Measurements from ENCODE around the gene ABHD12B.

Gene ABHD12B

DNA sequence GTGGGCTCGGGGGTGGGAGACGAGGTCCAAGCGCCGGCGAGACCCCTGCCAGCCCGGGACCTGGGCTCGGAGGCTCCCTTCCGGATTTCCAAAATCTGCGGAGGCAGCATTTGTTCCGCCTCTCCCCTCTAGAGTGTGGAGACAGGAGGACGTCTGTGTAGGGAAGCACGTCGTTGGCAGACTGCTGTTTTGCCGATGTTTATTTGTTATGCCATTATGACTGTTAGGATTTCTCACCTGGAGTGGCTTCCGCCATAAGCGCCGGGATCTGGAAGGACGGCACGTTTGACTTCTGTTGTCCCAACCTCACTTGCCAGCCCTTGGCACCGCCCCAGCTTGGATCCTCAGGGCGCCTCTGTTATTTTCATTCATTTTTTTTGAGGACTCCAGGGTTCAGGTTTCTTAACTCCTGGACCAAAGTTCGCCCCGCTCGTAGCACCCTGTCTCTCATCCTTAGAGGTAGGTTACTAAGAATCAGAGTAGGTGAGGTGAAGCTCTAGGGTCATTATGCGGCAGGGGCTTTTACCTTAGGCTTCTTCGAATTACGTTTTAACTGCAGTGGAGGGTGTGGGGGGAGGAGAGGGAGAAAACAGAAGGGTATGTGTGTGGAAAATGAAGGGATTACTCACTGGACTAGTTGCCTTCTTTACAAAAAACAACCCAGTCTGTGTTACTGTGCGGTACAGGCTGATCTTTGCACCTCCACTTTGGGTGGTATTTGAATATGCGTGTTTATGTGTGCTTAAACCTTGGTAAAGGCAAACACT is 73.0 kb downstream of the ABHD12B start:
- H3K27me3 ChIP-seq: no peaks in the 10 kb centered on the region
- H3K4me3 ChIP-seq (ENCODE audit: low read depth in 1 of 2, low read length in 1 of 2): peak overlapping the region; percentile 85 to 99
- no peaks in the 10 kb centered on the region for H3K9me3 ChIP-seq
- peaks cover 28% of the 10 kb centered on the region for H3K36me3 ChIP-seq
- H3K4me1 ChIP-seq (ENCODE audit: control insufficient read depth in 1 of 2, insufficient read depth in 1 of 2, low read depth in 1 of 2, low read length in 1 of 2): peaks cover 61 to 66% of the 10 kb centered on the region in 2 experiments
- peak overlapping the region; percentile 86 for H3K27ac ChIP-seq
- TF ChIP-seq, protein P1, sequence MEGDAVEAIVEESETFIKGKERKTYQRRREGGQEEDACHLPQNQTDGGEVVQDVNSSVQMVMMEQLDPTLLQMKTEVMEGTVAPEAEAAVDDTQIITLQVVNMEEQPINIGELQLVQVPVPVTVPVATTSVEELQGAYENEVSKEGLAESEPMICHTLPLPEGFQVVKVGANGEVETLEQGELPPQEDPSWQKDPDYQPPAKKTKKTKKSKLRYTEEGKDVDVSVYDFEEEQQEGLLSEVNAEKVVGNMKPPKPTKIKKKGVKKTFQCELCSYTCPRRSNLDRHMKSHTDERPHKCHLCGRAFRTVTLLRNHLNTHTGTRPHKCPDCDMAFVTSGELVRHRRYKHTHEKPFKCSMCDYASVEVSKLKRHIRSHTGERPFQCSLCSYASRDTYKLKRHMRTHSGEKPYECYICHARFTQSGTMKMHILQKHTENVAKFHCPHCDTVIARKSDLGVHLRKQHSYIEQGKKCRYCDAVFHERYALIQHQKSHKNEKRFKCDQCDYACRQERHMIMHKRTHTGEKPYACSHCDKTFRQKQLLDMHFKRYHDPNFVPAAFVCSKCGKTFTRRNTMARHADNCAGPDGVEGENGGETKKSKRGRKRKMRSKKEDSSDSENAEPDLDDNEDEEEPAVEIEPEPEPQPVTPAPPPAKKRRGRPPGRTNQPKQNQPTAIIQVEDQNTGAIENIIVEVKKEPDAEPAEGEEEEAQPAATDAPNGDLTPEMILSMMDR (IDR thresholded peaks at IDR 0.05): no peak

DNA sequence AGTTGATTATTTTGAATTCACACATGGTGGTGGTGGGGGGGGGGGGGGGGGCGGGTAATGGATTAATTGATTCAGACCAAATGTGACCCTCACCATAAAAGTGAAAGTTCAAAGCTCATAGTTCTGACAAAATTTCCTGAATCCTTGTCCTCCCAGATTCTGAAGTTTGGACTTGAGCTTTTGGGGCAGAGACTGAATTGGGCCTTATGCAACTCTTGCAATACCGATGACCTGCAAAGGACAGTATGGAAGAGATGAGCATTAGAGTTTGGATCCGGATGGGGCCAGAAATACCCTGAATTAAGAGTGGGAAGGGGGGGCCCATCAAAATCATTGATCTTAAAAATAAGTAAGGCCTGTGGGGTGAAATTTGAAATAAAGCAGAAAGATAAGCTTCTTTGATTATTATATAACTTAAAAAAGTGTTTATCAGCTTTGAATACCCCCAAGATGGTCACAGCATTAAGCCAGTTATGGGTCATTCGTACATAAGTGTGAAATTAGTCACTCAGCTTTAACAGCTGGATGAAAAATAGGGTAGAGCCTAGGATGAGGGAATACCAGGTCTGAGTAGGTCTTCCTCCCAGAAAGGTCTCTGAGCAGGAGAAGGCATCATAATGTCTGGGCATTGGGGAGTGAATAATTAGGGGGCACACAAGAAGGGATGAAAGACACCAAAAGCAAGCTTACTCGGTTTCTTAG is 74.5 kb downstream of the ABHD12B start:
- Histone ChIP-seq H3K27ac (no peak overlapping the region), H3K4me1 (ENCODE audit: control insufficient read depth in 1 of 2, insufficient read depth in 1 of 2, low read depth in 1 of 2, low read length in 1 of 2) (peaks cover 52 to 60% of the 10 kb centered on the region in 2 experiments), H3K4me3 (ENCODE audit: low read depth in 1 of 2, low read length in 1 of 2) (no peak overlapping the region), H3K27me3 (no peaks in the 10 kb centered on the region), H3K36me3 (peaks cover 12% of the 10 kb centered on the region), H3K9me3 (no peaks in the 10 kb centered on the region)
- TF ChIP-seq, protein P1 (IDR thresholded peaks at IDR 0.05): no peak

DNA sequence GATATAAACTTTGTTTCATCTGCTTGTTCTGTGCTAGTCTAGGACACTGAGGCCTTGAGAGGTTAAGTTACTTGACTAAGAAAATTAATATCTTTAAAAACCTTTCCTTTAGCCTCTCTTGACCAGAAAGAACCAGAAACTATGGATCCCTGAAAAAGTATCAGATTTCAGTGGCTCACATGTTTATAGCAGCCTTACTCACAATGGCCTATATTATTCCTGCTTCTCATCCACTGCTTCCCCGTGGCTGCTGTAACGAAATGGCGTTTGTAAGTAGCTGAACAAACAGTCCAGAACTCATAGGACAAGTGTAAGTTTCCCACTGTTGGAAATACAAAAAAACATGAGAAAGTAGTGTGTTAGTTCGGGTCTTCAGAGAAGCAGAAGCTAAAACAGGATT is 75.6 kb downstream of the ABHD12B start:
- H3K9me3 ChIP-seq: no peaks in the 10 kb centered on the region
- H3K27me3 ChIP-seq: no peaks in the 10 kb centered on the region
- H3K27ac ChIP-seq: peak overlapping the region; percentile 49
- peaks cover 52 to 60% of the 10 kb centered on the region in 2 experiments for H3K4me1 ChIP-seq (ENCODE audit: control insufficient read depth in 1 of 2, insufficient read depth in 1 of 2, low read depth in 1 of 2, low read length in 1 of 2)
- H3K36me3 ChIP-seq: peaks cover 1% of the 10 kb centered on the region
- TF ChIP-seq, protein P1 (IDR thresholded peaks at IDR 0.05): no peak
- H3K4me3 ChIP-seq (ENCODE audit: low read depth in 1 of 2, low read length in 1 of 2): no peak overlapping the region

DNA sequence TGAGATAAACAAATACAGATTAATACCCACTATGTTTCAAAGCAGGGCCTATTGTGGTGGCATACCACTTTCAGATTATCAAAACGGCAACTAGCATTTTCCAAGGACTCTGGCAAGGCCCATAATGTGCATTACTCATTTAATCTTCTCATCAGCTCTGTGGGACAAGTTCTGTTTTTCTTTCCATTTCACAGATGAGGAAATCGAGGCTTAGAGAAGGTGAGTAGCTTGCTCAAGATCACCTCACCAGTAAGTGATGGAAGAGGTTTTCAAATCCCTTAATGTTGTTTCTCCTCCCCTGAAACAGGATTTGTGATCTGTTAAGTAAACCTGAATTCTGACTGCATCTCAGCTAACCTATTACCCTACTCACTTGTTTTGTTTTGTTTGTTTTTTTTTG is 76.4 kb downstream of the ABHD12B start:
- TF ChIP-seq, protein P1 (IDR thresholded peaks at IDR 0.05): no peak
- H3K4me3 ChIP-seq (ENCODE audit: low read depth in 1 of 2, low read length in 1 of 2): no peak overlapping the region
- H3K36me3 ChIP-seq: no peaks in the 10 kb centered on the region
- peak overlapping the region; percentile 49 for H3K27ac ChIP-seq
- no peaks in the 10 kb centered on the region for H3K27me3 ChIP-seq
- H3K9me3 ChIP-seq: no peaks in the 10 kb centered on the region
- peaks cover 52 to 66% of the 10 kb centered on the region in 2 experiments for H3K4me1 ChIP-seq (ENCODE audit: control insufficient read depth in 1 of 2, insufficient read depth in 1 of 2, low read depth in 1 of 2, low read length in 1 of 2)

DNA sequence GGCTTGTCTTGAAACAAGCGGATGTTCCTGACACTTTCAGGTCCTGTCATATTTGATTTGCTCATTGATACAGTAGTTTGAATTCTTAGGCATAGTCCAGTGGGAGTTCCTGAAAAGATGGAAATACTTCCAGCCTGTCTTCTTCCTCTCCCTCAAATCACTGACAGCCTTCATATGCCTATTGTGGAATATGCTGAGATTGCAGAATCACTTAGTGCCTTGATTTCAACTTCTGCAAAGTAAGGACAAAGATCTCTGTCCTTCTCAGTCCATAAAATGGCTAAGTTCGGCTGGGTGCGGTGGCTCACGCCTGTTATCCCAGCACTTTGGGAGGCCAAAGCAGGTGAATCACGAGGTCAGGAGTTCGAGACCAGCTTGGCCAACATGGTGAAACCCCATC is 79.2 kb downstream of the ABHD12B start:
- H3K9me3 ChIP-seq: no peaks in the 10 kb centered on the region
- H3K27ac ChIP-seq: peak overlapping the region; percentile 52
- TF ChIP-seq, protein P1 (IDR thresholded peaks at IDR 0.05): no peak
- no peak overlapping the region for H3K4me3 ChIP-seq (ENCODE audit: low read depth in 1 of 2, low read length in 1 of 2)
- no peaks in the 10 kb centered on the region for H3K36me3 ChIP-seq
- H3K27me3 ChIP-seq: no peaks in the 10 kb centered on the region
- H3K4me1 ChIP-seq (ENCODE audit: control insufficient read depth in 1 of 2, insufficient read depth in 1 of 2, low read depth in 1 of 2, low read length in 1 of 2): peaks cover 72 to 85% of the 10 kb centered on the region in 2 experiments
